ENCODE measurements around the gene IST1. TPM values are rescaled to one million over a fixed set of nuclear protein-coding genes. Genes with fewer than 3 reads are reported as not detected.

Gene IST1
- total RNA-seq, 4 donors from 2014 or later = 215 to 253 (median 223) TPM

DNA sequence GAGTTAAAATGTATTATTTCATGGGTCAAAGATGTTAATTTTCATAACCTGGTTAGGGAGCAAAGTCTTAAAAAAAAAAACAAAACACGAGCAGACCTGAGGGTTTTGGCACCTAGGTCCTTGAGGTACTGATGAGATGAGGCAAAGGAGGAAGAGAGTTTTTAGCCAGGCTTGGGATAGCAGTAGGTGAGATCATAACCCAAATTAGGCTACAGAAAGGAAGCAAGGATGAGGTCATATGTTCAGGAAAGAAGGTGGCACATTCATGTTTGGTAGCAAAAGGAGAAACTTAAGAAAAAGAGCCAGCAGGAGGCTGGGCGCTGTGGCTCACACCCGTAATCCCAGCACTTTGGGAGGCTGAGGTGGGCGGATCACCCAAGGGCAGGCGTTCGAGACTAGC is 46.7 kb upstream of the IST1 start:
- no peak overlapping the region for H3K4me3 ChIP-seq (replicated peaks in 1 of 3)
- no peaks in the 10 kb centered on the region for H3K9me3 ChIP-seq
- WGBS, 2 donors = 85 to 89% methylated on average over 6 of the region's 6 CpGs
- no peak for TF ChIP-seq POLR2A (IDR thresholded peaks at IDR 0.05)
- TF ChIP-seq, protein P1, sequence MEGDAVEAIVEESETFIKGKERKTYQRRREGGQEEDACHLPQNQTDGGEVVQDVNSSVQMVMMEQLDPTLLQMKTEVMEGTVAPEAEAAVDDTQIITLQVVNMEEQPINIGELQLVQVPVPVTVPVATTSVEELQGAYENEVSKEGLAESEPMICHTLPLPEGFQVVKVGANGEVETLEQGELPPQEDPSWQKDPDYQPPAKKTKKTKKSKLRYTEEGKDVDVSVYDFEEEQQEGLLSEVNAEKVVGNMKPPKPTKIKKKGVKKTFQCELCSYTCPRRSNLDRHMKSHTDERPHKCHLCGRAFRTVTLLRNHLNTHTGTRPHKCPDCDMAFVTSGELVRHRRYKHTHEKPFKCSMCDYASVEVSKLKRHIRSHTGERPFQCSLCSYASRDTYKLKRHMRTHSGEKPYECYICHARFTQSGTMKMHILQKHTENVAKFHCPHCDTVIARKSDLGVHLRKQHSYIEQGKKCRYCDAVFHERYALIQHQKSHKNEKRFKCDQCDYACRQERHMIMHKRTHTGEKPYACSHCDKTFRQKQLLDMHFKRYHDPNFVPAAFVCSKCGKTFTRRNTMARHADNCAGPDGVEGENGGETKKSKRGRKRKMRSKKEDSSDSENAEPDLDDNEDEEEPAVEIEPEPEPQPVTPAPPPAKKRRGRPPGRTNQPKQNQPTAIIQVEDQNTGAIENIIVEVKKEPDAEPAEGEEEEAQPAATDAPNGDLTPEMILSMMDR (IDR thresholded peaks at IDR 0.05) = no peak
- H3K27me3 ChIP-seq = no peaks in the 10 kb centered on the region
- DNase-seq = no peak
- H3K27ac ChIP-seq = no peak overlapping the region
- intact Hi-C loops (cut with DNase I) = no loop called here
- peaks cover 9 to 11% of the 10 kb centered on the region in 2 donors for H3K4me1 ChIP-seq
- peaks cover 27 to 34% of the 10 kb centered on the region in 2 donors for H3K36me3 ChIP-seq

DNA sequence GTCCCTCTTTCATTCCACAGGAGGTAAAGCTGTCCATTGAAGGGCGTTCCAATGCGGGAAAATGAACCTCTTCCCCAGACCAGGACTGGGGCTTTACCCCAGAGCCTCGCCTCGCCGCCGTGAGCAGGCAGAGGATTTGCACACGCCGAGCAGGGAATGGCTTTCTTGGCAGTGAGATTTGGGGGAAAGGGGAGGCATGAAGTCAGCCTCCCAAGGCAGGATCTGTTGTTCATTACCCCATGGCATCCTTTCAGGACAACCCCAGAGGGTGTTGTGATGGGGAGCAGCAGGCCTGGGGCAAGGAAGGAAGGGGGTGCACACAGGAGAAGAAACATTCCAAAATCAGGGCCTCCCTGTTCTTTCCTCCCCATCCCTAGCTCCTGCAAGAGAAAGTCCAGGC is 43.6 kb upstream of the IST1 start:
- Histone ChIP-seq H3K9me3 (no peaks in the 10 kb centered on the region), H3K36me3 (peaks cover 32 to 34% of the 10 kb centered on the region in 2 donors), H3K27me3 (no peaks in the 10 kb centered on the region), H3K4me1 (peaks cover 6 to 10% of the 10 kb centered on the region in 2 donors), H3K4me3 (replicated peaks in 1 of 3) (no peak overlapping the region), H3K27ac (no peak overlapping the region)
- DNase-seq = no peak
- TF ChIP-seq, protein P1 (IDR thresholded peaks at IDR 0.05) = no peak
- TF ChIP-seq POLR2A (IDR thresholded peaks at IDR 0.05) = no peak
- 90 to 92% methylated on average over 8 of the region's 8 CpGs for WGBS, 2 donors
- intact Hi-C loops (cut with DNase I) = no loop called here

DNA sequence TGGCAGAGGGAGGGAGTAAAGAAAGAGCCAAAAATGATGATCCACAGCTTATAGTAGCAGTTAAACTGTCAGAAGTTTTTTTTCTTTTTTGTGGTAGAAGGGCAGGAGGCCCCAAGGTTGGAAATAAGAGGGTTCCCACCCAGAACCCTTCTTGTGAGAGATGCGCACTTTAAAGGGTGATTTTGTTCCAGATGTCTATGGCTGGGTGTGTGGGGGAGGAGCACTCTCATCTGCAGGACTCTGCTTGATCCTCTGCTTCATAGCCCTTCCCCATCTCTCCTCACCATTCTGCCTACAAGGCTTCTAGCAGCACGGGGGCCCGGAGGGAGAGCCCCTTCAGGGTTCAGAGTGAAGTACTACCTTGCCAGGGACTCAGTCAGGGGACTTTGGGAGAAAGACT is 43.2 kb upstream of the IST1 start:
- peaks cover 32 to 34% of the 10 kb centered on the region in 2 donors for H3K36me3 ChIP-seq
- H3K4me1 ChIP-seq = peaks cover 2 to 5% of the 10 kb centered on the region in 2 donors
- TF ChIP-seq, protein P1 (IDR thresholded peaks at IDR 0.05) = no peak
- no peak for TF ChIP-seq POLR2A (IDR thresholded peaks at IDR 0.05)
- H3K4me3 ChIP-seq (replicated peaks in 1 of 3) = no peak overlapping the region
- H3K9me3 ChIP-seq = no peaks in the 10 kb centered on the region
- 83 to 92% methylated on average over 3 of the region's 3 CpGs for WGBS, 2 donors
- intact Hi-C loops (cut with DNase I) = no loop called here
- no peak for DNase-seq
- H3K27me3 ChIP-seq = no peaks in the 10 kb centered on the region
- H3K27ac ChIP-seq = no peak overlapping the region

DNA sequence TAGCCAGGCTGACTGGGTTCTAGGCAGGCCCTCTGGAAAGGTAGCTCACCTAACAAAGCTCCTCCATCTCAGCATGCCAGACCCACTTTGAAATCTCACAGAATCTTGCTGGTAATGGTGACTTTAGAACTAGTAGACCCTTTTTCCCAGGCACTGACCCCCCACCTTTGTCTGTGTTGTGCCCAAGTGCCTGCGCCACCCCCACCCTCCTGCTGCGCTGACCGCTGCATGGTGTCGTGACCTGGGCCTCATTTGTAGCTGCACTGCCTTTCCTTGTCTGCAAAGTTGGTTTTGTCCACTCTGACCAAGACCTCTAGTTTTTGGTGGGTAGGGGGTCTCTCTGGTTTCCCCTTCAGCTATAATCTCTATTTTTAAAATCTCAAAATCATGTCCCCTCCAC is 42.8 kb upstream of the IST1 start:
- no peaks in the 10 kb centered on the region for H3K27me3 ChIP-seq
- H3K4me1 ChIP-seq = peaks cover 0 to 1% of the 10 kb centered on the region in 2 donors
- no peak overlapping the region for H3K27ac ChIP-seq
- 95 to 97% methylated on average over 4 of the region's 4 CpGs for WGBS, 2 donors
- no peak overlapping the region for H3K4me3 ChIP-seq (replicated peaks in 1 of 3)
- no peak for DNase-seq
- H3K36me3 ChIP-seq = peaks cover 32 to 34% of the 10 kb centered on the region in 2 donors
- intact Hi-C loops (cut with DNase I) = no loop called here
- TF ChIP-seq POLR2A (IDR thresholded peaks at IDR 0.05) = no peak
- TF ChIP-seq, protein P1 (IDR thresholded peaks at IDR 0.05) = no peak
- no peaks in the 10 kb centered on the region for H3K9me3 ChIP-seq

DNA sequence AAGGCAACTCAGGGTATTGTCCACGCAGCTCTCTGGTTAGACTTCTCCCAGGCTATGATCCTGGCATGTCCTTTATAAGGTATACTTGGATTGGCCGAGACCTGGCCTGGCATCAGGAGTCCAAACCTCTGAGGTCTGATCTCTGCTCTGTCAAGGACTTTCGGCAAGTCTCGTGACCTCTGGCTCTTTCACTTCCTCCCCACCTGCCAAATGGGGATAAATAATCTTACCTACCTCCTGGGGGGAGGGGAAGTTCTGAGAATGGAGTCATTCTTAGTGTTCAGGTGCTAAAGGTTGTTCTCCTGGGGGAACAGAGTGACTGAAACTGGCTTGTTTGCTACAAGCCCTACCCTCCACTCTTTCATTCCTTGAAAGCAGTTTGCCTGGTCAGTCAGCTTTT is 41.9 kb upstream of the IST1 start:
- no peak overlapping the region for H3K27ac ChIP-seq
- DNase-seq = no peak
- peaks cover 32 to 34% of the 10 kb centered on the region in 2 donors for H3K36me3 ChIP-seq
- TF ChIP-seq POLR2A (IDR thresholded peaks at IDR 0.05) = no peak
- no peaks in the 10 kb centered on the region for H3K4me1 ChIP-seq
- intact Hi-C loops (cut with DNase I) = no loop called here
- no peaks in the 10 kb centered on the region for H3K27me3 ChIP-seq
- H3K4me3 ChIP-seq (replicated peaks in 1 of 3) = no peak overlapping the region
- WGBS, 2 donors = 88 to 92% methylated on average over 4 of the region's 4 CpGs
- H3K9me3 ChIP-seq = no peaks in the 10 kb centered on the region

Data from thyroid gland (tissue), 4 donors.